ENCODE data around the gene LRRK2. TPM values are rescaled to one million over a fixed set of nuclear protein-coding genes. Genes with fewer than 3 reads are reported as not detected.

LRRK2 gene
- total and polyA plus RNA-seq, 2 of the 8 experiments (the other 6 are each of a cell fraction or from before 2014, with no cell fraction given): 0.06 to 0.13 TPM

- Histone ChIP-seq H3K4ac (replicated peaks; ENCODE audit: insufficient read length, low read depth, low read length) (no peak overlapping the region), H4K5ac (ENCODE audit: insufficient read length, low read depth, low read length) (no peak overlapping the region), H2BK15ac (ENCODE audit: low read length) (no peak overlapping the region), H3K9me3 (ENCODE audit: insufficient read depth in 2 of 2, low read depth in 1 of 2, low read length in 1 of 2) (no peaks in the 10 kb centered on the region), H2AK5ac (ENCODE audit: low read depth, low read length) (no peak overlapping the region), H4K8ac (ENCODE audit: extremely low read depth, insufficient read depth, low read length) (no peak overlapping the region), H3K9ac (replicated peaks in 1 of 4; ENCODE audit: extremely low read depth in 1 of 4, low read depth in 3 of 4, low read length in 3 of 4) (no peak overlapping the region), H3K23me2 (ENCODE audit: low read depth, low read length) (no peaks in the 10 kb centered on the region), H3K23ac (ENCODE audit: insufficient read length) (no peak overlapping the region), H2BK120ac (replicated peaks; ENCODE audit: low read depth, low read length) (no peak overlapping the region), H3K18ac (ENCODE audit: extremely low read depth, low read length) (no peak overlapping the region), H4K20me1 (replicated peaks in 1 of 2; ENCODE audit: control insufficient read depth in 1 of 2, insufficient read depth in 2 of 2, low read length in 2 of 2) (no peaks in the 10 kb centered on the region), H4K91ac (replicated peaks; ENCODE audit: insufficient read length, low read length) (no peak overlapping the region), H2BK12ac (ENCODE audit: low read depth, low read length) (no peak overlapping the region), H2AFZ (ENCODE audit: low read length) (no peak overlapping the region), H3K79me2 (ENCODE audit: control insufficient read depth in 1 of 2, insufficient read depth in 2 of 2, low read length in 2 of 2) (no peaks in the 10 kb centered on the region), H3K14ac (ENCODE audit: insufficient read length) (no peak overlapping the region), H3K36me3 (ENCODE audit: control insufficient read depth in 2 of 4, insufficient read depth in 4 of 4, low read length in 3 of 4) (no peaks in the 10 kb centered on the region), H3K27ac (ENCODE audit: low read depth, low read length) (no peak overlapping the region), H3K27me3 (replicated peaks in 1 of 4; ENCODE audit: control insufficient read depth in 3 of 4, extremely low read depth in 1 of 4, insufficient read depth in 3 of 4, low read length in 3 of 4) (no peaks in the 10 kb centered on the region), H3K4me1 (replicated peaks in 1 of 4; ENCODE audit: control insufficient read depth in 3 of 4, insufficient read depth in 4 of 4, low read length in 3 of 4) (no peaks in the 10 kb centered on the region), H3K4me2 (ENCODE audit: insufficient read depth in 1 of 2, low read depth in 2 of 2, low read length in 2 of 2) (no peak overlapping the region), H3K56ac (replicated peaks; ENCODE audit: insufficient read length, low read depth, low read length) (no peak overlapping the region), H3K79me1 (ENCODE audit: low read depth, low read length) (no peaks in the 10 kb centered on the region), H2BK20ac (ENCODE audit: low read length) (no peak overlapping the region), H3K4me3 (ENCODE audit: extremely low read depth in 1 of 4, insufficient read depth in 2 of 4, low read depth in 3 of 4, low read length in 4 of 4) (no peak overlapping the region), H2BK5ac (ENCODE audit: low read depth, low read length) (no peak overlapping the region)
- FAIRE-seq (no peak), DNase-seq (ENCODE audit: low read depth in 1 of 2, low spot score in 2 of 2) (no peak)
- ChIA-PET CTCF (ENCODE audit: partially characterized antibody) (interaction anchor here (0.7 to 1.5 kb wide), 9 partner anchors 8 to 278 kb away, joined by 3 to 8 read pairs (median 3); no protein-coding TSS in a partner anchor), POLR2A (ENCODE audit: partially characterized antibody) (no interaction called here)
- no peak for TF ChIP-seq TAF7 (optimal IDR thresholded peaks at IDR 0.05; ENCODE audit: borderline replicate concordance, low read depth, low read length)
- WGBS, 2 experiments (ENCODE audit: extremely low coverage in 1 of 2, insufficient coverage in 1 of 2, insufficient read length in 1 of 2, insufficient replicate concordance in 2 of 2, low coverage in 1 of 2, low lambda C conversion rate in 2 of 2, missing lambda C conversion rate in 1 of 2): 94% methylated on average over 5 of the region's 5 CpGs; no CpG with 5 or more reads in 1 of the 2 experiments
Observed at GRCh38 chr12:40376533-40377267, 151.9 kb downstream of the LRRK2 start.
